BLaER1 (cell line): ENCODE measurements around the gene GET4.
"Not testable (repeated sequence)": the region's sequence is repeated elsewhere in the genome, so short reads cannot be mapped to it uniquely, and the experiment has no call there.

Experiments
- H3K27ac ChIP-seq: shearing (Covaris generic); formaldehyde crosslinking; 2 replicates; pipeline ENCODE4 v1.8.1; 2022
- H3K27me3 ChIP-seq: shearing (Covaris generic); formaldehyde crosslinking; 2 replicates; pipeline ENCODE4 v1.8.1; 2022
- H3K36me3 ChIP-seq: shearing (Covaris generic); formaldehyde crosslinking; 2 replicates; pipeline ENCODE4 v1.8.1; 2022
- H3K4me1 ChIP-seq: shearing (Covaris generic); formaldehyde crosslinking; 2 replicates; pipeline ENCODE4 v1.8.1; 2022
- H3K4me2 ChIP-seq: shearing (Covaris generic); formaldehyde crosslinking; 2 replicates; pipeline ENCODE4 v1.8.1; 2022
- H3K4me3 ChIP-seq: shearing (Covaris generic); formaldehyde crosslinking; 2 replicates; pipeline ENCODE4 v1.8.1; 2022
- H3K9ac ChIP-seq: shearing (Covaris generic); formaldehyde crosslinking; 2 replicates; pipeline ENCODE4 v1.8.1; 2022
- H3K9me3 ChIP-seq: shearing (Covaris generic); formaldehyde crosslinking; 2 replicates; pipeline ENCODE4 v1.8.1; 2022
- H4K20me1 ChIP-seq: shearing (Covaris generic); formaldehyde crosslinking; 2 replicates; pipeline ENCODE4 v1.8.1; 2022
- Cebpa-rat ChIP-seq: shearing (Covaris generic); IDR thresholded peaks from 2 replicates; pipeline ENCODE4 v1.8.1; 2022

Gene GET4

DNA sequence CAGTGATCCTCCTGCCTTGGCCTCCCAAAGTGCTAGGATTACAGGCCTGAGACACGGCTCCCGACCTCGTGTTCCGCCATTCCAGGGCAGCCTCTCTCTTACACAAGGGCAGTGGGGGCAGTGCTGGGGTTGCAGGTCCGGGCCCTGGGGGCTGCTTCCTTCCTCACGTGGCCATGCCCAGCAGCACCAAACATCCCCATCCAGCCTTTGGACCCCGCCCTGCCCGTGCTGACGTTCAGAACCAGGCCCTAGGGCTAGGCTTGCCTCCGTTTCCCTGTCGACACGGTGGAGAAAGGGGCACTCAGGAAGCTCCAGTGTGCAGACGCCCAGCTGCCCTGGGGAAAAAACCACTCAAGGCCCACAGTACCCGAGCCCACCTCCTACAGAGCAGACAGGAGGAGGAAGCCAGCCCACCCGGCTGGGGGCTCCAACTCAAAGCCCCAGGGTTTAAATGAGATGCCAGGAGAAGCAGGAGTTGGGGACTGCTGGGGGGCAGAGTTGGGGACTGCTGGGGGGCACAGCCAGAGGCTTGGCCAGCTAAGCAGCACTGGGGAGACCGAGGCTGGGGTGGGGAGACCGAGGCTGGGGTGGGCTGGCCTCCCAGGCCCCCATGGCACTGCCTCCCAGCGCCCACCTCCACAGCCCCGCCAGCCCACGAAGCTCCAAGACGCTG lies 42.2 kb downstream of the GET4 start:
- H3K4me1 ChIP-seq = peaks cover 76% of the 10 kb centered on the region
- H3K9ac ChIP-seq = no peak overlapping the region
- H3K4me2 ChIP-seq = no peak overlapping the region
- no peak overlapping the region for H3K4me3 ChIP-seq
- no peak for TF ChIP-seq Cebpa-rat
- peaks cover 29% of the 10 kb centered on the region for H3K36me3 ChIP-seq
- no peaks in the 10 kb centered on the region for H4K20me1 ChIP-seq
- H3K27ac ChIP-seq = peak overlapping the region; percentile 26; the same call in 1 of the 2 replicates
- H3K27me3 ChIP-seq = no peaks in the 10 kb centered on the region
- no peaks in the 10 kb centered on the region for H3K9me3 ChIP-seq

- no peak overlapping the region for H3K4me3 ChIP-seq
- no peak overlapping the region for H3K9ac ChIP-seq
- peaks cover 75% of the 10 kb centered on the region for H3K4me1 ChIP-seq
- no peaks in the 10 kb centered on the region for H3K9me3 ChIP-seq
- H3K36me3 ChIP-seq = peaks cover 25% of the 10 kb centered on the region
- H3K27ac ChIP-seq = peak overlapping the region; percentile 26; the same call in 1 of the 2 replicates
- no peak for TF ChIP-seq Cebpa-rat
- no peaks in the 10 kb centered on the region for H4K20me1 ChIP-seq
- no peaks in the 10 kb centered on the region for H3K27me3 ChIP-seq
- H3K4me2 ChIP-seq = no peak overlapping the region
Observed at GRCh38 chr7:919114-919442, 42.7 kb downstream of the GET4 start.

- no peak for TF ChIP-seq Cebpa-rat
- Histone ChIP-seq H3K27ac (no peak overlapping the region), H3K4me3 (no peak overlapping the region), H4K20me1 (no peaks in the 10 kb centered on the region), H3K4me1 (peaks cover 77% of the 10 kb centered on the region), H3K4me2 (peak overlapping the region; percentile 100; the same call in 1 of the 2 replicates), H3K9ac (no peak overlapping the region), H3K36me3 (peaks cover 17% of the 10 kb centered on the region), H3K27me3 (no peaks in the 10 kb centered on the region), H3K9me3 (no peaks in the 10 kb centered on the region)
Observed at GRCh38 chr7:919924-920341, 43.6 kb downstream of the GET4 start.

GRCh38 chr7:920351-921070 lies 44.2 kb downstream of the GET4 start:
- Histone ChIP-seq H3K4me3 (no peak overlapping the region), H3K4me1 (peaks cover 77% of the 10 kb centered on the region), H3K9me3 (no peaks in the 10 kb centered on the region), H3K27me3 (no peaks in the 10 kb centered on the region), H3K9ac (peak overlapping the region; percentile 24; the same call in 1 of the 2 replicates), H4K20me1 (no peaks in the 10 kb centered on the region), H3K36me3 (peaks cover 11% of the 10 kb centered on the region), H3K27ac (peak overlapping the region; percentile 78; the same call in 1 of the 2 replicates), H3K4me2 (peak overlapping the region; percentile 100)
- no peak for TF ChIP-seq Cebpa-rat

- no peak for TF ChIP-seq Cebpa-rat
- Histone ChIP-seq H3K27me3 (no peaks in the 10 kb centered on the region), H3K4me1 (peaks cover 77% of the 10 kb centered on the region), H3K4me3 (no peak overlapping the region), H3K36me3 (peaks cover 11% of the 10 kb centered on the region), H3K27ac (peak overlapping the region; percentile 78; the same call in 1 of the 2 replicates), H4K20me1 (no peaks in the 10 kb centered on the region), H3K4me2 (peak overlapping the region; percentile 100), H3K9me3 (no peaks in the 10 kb centered on the region), H3K9ac (no peak overlapping the region)
Observed at GRCh38 chr7:921071-921461, 44.7 kb downstream of the GET4 start.

GRCh38 chr7:921581-922333 lies 45.4 kb downstream of the GET4 start:
- peak overlapping the region; percentile 54 for H3K9ac ChIP-seq
- peak overlapping the region; percentile 100 for H3K4me2 ChIP-seq
- H3K36me3 ChIP-seq = peaks cover 11% of the 10 kb centered on the region
- H3K4me1 ChIP-seq = peaks cover 78% of the 10 kb centered on the region
- peak overlapping the region; percentile 31; the same call in 1 of the 2 replicates for H3K4me3 ChIP-seq
- H3K9me3 ChIP-seq = no peaks in the 10 kb centered on the region
- no peaks in the 10 kb centered on the region for H4K20me1 ChIP-seq
- H3K27ac ChIP-seq = peak overlapping the region; percentile 78
- no peaks in the 10 kb centered on the region for H3K27me3 ChIP-seq
- no peak for TF ChIP-seq Cebpa-rat

DNA sequence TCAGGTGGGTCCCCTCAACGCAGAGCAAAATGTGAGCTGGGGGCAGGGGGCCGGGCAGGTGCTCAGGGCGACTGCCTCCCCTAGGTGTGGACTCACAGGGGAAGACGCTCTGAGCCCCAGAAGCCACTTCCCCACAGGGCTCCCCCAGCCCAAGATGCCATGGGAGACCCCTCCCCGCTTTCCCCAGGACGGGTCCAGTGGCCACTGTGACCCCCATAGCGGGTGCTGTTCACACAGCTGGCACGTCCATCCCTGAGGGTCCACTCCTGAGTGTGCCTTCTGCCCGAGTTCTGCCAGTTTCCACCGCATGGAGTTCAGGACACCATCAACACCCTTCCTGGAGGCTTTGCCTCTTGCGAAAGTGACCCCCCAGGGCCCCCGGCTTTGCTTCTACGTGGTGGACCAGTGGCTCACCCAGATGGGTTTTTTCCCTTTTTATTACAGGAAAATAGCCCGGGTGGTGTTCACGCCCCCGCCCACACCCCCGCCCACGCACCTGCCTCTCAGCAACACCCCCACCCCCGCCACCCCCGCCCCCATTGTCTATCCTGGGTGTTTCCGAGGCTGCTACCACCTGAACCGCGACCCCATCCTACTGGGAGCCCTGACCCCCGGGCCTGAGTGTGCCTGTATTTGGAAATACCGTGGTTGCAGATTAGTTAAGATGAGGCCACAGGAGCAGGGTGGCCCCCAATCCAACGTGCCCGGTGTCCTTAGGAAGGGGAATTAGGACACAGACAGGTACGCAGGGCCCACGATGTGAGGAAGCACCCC lies 46.2 kb downstream of the GET4 start:
- TF ChIP-seq Cebpa-rat = no peak
- H3K4me2 ChIP-seq = peak overlapping the region; percentile 100
- H3K9ac ChIP-seq = peak overlapping the region; percentile 68

GRCh38 chr7:923108-924041 lies 47.0 kb downstream of the GET4 start:
- Histone ChIP-seq H3K4me2 (peak overlapping the region; percentile 100), H4K20me1 (no peaks in the 10 kb centered on the region), H3K4me3 (peak overlapping the region; percentile 64), H3K27ac (peak overlapping the region; percentile 94), H3K36me3 (peaks cover 3% of the 10 kb centered on the region), H3K27me3 (no peaks in the 10 kb centered on the region), H3K9me3 (no peaks in the 10 kb centered on the region), H3K9ac (peak overlapping the region; percentile 81), H3K4me1 (peaks cover 86% of the 10 kb centered on the region)
- no peak for TF ChIP-seq Cebpa-rat

More for the DNA sequence above, 46.2 kb downstream of the GET4 start:
- peaks cover 11% of the 10 kb centered on the region for H3K36me3 ChIP-seq
- H3K27me3 ChIP-seq = no peaks in the 10 kb centered on the region
- H3K4me1 ChIP-seq = peaks cover 85% of the 10 kb centered on the region
- H3K27ac ChIP-seq = peak overlapping the region; percentile 94
- H3K4me3 ChIP-seq = peak overlapping the region; percentile 64
- no peaks in the 10 kb centered on the region for H3K9me3 ChIP-seq
- no peaks in the 10 kb centered on the region for H4K20me1 ChIP-seq

GRCh38 chr7:924042-924441 lies 47.7 kb downstream of the GET4 start:
- not testable (repeated sequence) for H4K20me1 ChIP-seq, H3K36me3 ChIP-seq, H3K9me3 ChIP-seq, H3K27me3 ChIP-seq
- peak overlapping the region; percentile 100 for H3K4me2 ChIP-seq
- H3K4me3 ChIP-seq = peak overlapping the region; percentile 64; the same call in 1 of the 2 replicates
- H3K4me1 ChIP-seq = peaks cover 86% of the 10 kb centered on the region
- peak overlapping the region; percentile 81; the same call in 1 of the 2 replicates for H3K9ac ChIP-seq
- H3K27ac ChIP-seq = peak overlapping the region; percentile 94
